Left ventricle myocardium superior (tissue), 1 donor: ENCODE data around the gene AJAP1. TPM values are rescaled to one million over a fixed set of nuclear protein-coding genes. Genes with fewer than 3 reads are reported as not detected.
"Not testable (repeated sequence)": the region's sequence is repeated elsewhere in the genome, so short reads cannot be mapped to it uniquely, and the experiment has no call there.

Experiments
- ATAC-seq: fragments of 200-7000 bp; cut with Tn5 transposase; one replicate; pipeline ENCODE4 v1.9.1; 2020; ENCODE audit warnings: mild to moderate bottlenecking, moderate library complexity
- DNase-seq: peaks from one replicate; pipeline ENCODE4 v3.0.0-alpha.2; 2020
- intact Hi-C: fragments of 100-400 bp; cut with micrococcal nuclease; formaldehyde crosslinking; loops from one replicate; pipeline ENCODE4 v1.11.0; 2022
- total RNA-seq: library from RNA; stranded (reverse); fragmentation: NEBNext Ultra II Directional; extraction: Animal tissue kit (Norgen Biotek cat#: 25700); gene quantifications from one replicate; pipeline ENCODE4 v1.2.1, GENCODE V29; 2021
- donor health status: DM: no; HTN: yes; CAD: no; lungs with severe emphysema.

Gene AJAP1
- total RNA-seq, 1 donor from 2014 or later = 0.05 TPM

DNA sequence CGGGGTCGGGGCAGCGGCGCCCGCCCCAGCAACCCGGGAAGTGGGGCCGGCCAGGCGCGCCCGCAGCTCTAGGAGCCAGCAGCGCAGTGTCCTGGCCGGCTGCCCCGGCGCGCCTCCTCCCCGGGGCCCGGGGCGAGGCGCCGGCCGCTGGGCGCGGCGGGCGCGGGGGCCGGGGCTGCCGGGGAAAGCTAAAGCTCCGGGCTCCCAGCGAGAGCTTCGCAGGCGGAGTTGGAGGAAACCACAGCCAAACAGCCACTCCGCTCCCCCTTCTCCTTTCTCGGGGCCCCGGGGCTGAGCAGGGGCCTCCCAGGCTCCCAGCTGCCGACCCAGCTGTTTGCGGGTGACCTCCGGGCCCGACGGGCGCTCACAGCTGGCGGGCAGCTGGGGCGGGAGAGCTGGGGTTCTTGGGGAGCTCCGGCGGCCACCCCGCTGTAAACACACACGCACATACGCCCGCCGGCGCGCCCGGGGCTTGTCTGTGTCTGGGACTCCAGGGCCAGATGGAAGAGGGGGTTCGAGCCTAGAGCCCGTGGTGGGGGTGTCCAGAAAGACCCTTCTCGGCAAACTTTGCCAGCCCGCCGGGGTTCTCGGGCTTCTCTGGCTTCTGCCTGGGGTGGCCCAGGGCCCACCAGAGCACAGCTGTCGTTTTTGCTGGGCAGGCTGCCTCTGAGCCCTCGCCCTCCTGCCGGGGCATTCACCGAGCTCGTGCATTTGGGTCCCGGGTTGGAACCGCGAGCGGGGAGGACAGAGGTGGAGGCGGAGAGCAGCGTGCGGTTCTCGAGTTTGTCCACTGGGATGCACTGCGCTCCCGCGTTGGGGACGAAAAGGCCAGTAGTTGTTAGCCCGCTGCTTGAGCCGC, 1.5 kb downstream of the AJAP1 start:
- DNase-seq = peak; percentile 66
- peak; percentile 77 for ATAC-seq
- intact Hi-C loops = no loop called here

DNA sequence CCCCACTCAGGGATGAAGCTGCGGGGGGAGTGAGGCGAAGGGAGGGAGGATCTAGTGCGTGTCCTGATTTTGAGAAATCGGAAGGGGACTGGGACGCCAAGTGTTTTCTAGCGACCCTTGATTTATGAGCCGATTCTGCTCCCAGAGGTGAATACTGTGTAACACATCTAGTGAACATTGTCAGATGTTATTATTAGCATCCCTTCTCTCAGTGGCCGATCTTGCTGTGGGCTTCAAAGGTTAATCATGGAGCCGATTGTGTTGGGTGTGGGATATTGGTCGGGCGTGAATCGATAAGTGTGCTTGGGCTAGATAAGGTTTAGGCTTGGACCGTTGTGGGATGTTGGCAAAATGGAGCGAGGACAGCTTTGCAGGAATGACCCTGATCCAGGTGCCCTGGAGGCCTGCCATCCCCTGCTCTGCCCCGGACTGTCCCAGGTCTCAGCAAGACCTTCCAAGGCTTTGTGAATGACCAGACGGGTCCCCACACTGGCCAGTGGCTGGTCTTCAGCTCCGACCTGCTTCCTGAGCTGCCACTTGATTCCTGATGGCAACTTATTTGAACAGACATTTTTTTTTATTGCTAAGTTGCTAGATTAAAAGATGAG, 2.2 kb downstream of the AJAP1 start:
- ATAC-seq = peak; percentile 12
- intact Hi-C loops = no loop called here

DNA sequence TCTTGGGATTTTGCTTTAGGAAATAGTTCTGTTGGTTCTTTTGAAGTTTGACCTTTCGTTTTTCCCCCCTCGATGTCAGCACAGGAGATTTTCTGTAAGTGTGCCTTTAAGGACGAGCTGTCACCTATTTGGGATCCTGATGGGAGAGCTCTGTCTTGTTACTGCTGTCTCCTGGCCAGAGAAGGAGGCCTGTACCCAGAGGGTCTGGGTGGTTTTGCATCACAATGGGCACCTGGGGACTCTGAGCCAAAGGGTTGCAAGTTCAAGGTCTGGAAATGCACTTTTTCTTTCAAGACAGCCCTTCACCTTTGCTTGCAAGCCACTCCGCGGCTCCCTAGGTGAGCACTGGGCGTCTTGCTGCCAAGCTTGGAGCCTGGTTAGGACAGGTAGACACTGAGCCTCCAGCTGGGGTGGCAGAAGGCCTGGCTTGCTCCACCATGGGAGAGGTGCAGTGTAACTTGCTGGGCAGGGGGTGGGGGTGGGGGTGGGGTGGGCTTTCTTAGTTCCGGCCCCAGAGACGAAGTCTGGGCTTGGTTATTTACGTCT, 2.9 kb downstream of the AJAP1 start:
- ATAC-seq = no peak
- intact Hi-C loops = no loop called here
- no peak for DNase-seq

More for the DNA sequence above, 2.2 kb downstream of the AJAP1 start:
- no peak for DNase-seq

DNA sequence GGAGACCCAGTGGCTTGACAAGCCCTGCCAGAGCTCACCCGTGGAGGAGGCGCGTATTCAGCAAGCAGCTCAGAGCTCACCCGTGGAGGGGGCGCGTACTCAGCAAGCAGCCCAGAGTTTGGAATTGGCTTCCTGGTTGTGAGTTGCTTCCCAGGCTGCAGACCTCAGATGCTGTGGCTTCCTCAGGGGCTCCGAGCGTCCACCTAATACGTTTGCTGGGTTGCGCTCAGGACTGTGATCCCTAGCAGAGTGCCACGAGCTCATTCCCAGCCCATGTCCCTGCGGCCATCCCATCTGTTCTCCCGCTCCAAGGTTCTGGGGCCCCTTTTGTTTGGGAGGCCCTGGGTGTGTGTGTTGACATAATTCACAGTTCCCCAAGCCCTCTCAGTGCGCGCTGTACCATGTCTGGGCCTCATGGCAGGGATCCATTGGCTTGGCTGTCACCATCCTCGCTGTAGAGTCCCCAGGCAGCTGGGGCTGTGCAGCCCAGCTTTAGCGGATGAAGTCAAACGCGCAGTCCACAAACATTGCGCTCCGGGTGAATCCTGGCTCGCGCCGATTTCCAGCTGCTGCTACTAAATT, 3.6 kb downstream of the AJAP1 start:
- ATAC-seq (no peak), DNase-seq (peak; percentile 45)
- intact Hi-C loops = no loop called here

DNA sequence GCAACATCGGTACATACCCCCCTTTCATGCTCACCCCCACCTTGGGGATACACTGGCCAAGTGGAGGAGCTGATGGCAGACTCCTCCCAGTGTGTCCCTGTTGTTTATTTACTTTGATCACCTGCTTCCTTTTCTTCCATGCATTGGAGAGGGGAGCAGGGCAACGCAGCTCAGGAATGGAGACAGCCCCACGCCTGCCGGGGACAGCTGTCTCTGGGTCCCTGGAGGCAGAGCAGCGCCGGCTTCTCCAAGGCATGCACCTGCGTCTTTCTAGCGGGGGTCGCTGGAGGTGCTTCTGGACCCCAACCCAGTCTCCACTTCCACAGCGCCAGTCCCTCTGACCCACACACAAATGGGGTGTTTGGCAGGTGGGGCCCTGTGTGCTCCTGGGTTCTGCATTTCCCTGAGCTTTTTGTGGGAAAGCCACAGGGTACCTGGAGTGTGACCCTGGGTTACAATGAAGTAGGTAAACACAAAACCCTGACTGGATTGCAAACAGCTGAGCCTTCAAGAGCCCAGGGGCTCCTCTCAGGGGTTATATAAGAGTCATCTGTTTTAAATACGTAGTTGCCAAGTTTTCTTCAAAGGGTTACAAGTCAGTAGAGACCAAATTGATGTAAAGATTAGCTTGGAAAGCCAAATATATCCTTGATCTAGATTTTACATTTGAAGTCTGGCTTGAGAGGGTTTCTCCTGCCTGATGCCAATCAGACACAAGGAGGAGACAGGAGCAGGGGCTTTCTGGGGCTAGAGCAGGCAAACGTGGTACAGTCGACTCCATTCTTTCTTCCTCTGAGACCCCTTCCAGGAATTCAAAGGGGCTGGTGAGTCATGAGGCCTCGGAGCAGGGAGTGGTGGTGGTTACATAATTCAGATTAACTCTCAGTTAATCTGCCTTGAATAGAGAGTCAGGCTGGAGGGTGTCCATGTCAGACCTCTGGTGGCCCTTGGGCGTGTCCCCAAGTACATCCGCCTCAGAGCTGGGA, 4.5 kb downstream of the AJAP1 start:
- ATAC-seq (no peak), DNase-seq (no peak)
- intact Hi-C loops = no loop called here

DNA sequence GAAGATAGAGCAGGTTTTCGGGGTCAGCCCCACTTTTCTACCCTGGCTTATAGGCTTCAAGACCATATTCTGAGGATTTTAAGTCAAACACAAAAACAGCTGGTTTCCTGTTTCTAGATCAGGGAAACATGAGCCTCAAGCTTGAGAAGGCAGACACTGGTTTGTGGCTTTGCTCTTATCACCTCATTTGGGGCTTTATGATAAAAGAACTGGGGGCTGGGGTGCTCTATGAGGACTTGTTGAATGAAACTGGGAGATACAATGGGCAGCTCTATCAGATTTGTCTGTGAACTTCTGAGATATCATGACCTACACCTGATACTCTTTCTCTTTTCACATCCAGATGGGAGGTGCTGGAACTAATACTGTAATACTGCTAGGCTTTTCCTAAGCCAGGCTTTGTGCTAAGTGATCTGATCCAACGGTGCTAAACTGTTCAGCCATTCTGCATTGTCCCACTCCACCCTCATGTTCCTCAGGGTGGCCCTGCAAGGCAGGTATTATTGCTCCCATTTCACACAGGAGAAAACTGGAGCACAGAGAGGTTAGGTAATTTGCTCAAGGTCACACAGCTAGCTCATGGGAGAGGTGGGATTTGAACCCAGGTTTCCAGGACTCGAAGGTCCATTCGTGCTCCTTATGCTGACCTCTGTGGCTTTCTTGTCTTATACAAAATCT, 6.6 kb downstream of the AJAP1 start:
- no peak for DNase-seq
- ATAC-seq = no peak
- intact Hi-C loops = no loop called here

DNA sequence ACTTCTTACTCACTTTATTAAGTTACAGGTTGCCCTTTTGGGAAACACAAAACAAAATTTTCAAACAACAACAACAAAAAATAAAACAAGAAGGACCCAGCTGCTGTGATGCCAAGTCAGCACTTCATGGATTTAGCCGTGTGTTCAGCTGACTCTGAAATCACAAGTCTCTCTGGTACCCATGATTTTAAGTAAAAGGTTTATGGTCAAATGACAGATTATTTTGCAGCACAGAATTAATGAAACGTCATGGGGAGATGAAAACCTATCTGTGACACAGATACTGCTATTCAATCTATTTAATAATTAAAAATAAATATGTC, 7.1 kb downstream of the AJAP1 start:
- intact Hi-C loops = no loop called here
- ATAC-seq (no peak), DNase-seq (no peak)

DNA sequence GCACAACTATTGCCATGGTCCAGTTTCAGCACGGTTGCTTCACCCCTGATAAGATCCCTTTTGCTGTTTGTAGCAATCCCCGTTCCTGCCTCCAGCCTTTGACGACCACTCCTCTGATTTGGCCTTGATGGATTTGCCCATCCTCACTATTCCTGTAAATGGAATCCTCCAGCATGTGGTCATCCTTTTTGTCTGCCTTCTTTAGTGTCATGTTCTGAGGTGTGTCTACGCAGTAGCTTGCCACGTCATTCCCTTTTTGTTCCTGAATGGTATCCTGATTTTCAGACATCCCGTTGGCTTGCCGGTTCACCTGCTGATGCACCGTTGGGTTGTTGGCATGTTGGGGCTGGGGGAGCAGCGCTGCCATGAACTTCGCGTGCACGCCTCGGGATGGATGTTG, 7.8 kb downstream of the AJAP1 start:
- intact Hi-C loops = no loop called here
- ATAC-seq (no peak), DNase-seq (no peak)

DNA sequence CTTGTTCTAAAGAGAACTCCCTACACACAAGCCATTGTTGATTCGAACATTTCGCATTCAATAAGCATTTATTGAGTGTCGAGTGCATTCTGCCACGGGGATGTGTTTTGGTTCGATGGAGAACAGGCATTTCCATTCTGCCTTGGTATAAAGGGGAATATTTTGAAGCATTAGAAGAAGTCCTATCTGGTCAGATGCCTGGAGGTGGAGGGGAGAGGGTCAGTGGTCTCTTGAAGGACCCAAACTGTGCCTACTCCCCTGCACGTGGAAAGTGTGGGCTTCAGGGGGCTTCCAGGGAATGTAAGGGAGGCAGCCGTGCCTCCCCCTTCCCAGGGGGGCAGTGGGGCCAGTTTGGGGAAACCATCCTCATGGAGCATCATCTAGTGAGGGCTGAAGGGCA, 8.3 kb downstream of the AJAP1 start:
- no peak for ATAC-seq
- intact Hi-C loops = no loop called here
- no peak for DNase-seq

DNA sequence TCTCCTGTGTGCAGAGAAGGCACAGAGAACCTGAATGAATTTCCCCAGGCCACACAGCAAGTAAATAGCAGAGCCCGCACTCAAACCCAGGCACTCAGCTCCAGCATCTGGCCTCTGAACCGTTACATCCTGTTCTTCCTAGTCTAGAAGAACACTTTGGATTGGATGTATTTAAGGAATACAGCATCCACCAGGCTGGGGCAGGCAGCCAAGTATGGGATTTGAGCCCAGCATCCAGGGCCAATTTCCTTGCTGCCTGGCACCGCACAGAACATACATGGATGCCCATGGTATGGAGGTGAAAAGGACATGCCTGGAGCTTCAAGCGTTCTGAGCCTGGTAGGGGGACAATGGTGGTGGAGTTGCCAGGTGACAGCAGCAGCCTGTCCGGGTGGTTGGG, 9.7 kb downstream of the AJAP1 start:
- intact Hi-C loops = no loop called here
- ATAC-seq = no peak

DNA sequence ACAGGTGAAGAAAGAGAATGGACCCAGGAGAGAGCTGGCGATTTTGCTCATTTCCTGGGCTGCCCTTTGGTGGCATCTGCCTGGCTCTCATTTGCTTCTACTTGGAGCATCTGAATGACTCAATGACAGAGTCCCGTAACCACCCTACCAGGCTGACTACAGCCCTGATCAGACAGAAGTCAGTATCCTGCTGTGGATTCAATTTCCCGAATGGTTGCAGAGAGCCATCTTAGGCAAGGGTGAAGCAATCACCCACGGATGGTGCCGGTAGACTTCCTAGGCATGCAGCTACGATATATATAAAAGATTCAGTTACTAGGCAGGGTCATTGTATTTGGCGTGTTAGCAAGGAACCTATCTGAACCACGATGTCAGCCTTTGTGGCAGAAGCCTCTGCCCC, 10.2 kb downstream of the AJAP1 start:
- intact Hi-C loops = no loop called here
- no peak for DNase-seq
- ATAC-seq = no peak

More for the DNA sequence above, 9.7 kb downstream of the AJAP1 start:
- DNase-seq = no peak

DNA sequence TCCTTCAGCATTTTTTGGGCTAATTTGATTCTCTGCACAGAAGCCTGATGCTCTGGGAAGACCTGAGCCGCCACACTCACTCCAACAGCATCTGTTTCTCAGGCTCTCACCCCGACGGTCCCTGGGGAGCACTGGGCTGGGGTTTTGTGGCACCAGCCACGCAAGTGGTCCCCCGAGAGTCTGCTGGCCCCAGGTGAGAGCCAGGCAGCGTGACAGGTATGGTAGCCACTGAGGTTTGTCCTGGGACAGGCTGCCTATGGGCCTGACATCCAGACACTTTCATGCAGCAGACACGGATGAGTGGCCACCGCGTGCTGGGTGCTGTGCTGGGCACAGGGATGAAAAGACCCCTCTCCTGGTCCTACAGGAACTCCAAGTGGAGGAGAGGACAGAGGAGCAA, 11.0 kb downstream of the AJAP1 start:
- DNase-seq = no peak
- ATAC-seq = no peak
- intact Hi-C loops = no loop called here

DNA sequence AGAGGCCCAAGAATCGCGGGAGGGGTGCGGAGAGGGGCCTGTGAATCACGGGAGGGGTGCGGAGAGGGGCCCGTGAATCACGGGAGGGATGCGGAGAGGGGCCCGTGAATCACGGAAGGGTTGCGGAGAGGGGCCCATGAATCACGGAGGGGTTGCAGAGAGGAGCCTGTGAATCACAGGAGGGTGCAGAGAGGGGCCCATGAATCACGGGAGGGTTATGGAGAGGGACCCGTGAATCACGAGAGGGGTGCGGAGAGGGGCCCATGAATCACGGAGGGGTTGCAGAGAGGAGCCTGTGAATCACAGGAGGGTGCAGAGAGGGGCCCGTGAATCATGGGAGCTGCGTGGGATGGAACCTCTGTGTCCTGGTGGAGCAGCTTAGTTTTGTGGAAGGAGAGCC, 12.3 kb downstream of the AJAP1 start:
- intact Hi-C loops, DNase-seq, ATAC-seq: not testable (repeated sequence)

DNA sequence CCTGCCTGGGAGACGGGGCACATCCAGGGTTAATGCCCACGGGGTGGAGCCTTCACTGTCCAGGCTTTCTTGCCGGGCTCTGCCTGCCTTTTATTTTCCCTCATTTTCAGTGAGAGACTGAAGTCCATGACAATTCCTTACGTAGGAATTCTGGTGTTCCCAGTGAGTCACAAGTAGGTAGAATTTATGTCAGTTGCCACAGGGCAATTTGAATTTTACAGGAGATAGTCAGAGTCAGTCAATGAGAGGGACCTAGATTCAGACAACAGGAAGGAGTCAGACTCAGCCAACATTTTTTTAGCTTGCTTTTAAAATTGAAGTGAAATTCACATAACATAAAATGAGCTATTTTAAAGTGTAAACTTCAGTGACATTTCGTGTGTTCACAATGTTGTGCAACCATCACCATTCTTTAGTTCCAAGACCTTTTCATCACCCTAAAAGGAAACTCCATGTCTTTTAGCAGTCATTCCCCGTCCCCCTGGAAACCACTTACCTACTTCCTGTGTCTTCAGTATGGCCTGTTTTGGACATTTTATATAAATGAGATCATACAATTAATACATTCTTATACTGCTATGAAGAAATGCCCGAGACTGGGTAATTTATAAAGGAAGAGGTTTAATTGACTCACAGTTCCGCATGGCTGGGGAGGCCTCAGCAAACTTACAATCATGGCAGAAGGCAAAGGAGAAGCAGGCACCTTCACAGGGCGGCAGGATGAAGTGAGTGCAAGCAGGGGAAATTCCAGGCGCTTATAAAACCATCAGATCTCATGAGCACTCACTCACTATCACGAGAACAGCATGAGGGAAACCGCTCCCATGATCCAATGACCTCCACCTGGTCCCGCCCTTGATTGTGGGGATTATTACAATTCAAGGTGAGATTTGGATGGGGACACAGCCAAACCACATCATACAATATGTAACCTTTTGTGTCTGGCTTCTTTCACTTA, 14.6 kb downstream of the AJAP1 start:
- no peak for ATAC-seq
- intact Hi-C loops = no loop called here
- DNase-seq = no peak

DNA sequence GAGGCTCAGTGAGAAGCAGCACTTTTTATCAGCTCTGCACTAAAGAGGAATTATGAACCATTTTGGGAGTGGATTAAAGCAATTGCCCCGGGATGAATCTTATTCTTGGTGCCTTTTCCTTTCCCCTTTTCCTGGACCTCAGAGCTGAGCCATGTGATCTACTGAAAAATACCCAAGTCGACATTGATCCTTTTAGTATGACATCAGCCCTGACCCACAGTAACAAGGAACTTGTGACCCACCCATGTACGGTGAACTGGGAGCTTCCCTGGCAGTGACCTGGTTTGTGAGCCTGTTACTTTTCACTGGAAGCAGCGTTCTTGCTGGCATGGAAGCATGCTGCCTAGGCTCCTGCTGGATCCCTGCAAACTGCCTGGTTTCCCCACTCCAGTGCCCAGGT, 15.9 kb downstream of the AJAP1 start:
- no peak for DNase-seq
- intact Hi-C loops = no loop called here
- ATAC-seq = no peak

DNA sequence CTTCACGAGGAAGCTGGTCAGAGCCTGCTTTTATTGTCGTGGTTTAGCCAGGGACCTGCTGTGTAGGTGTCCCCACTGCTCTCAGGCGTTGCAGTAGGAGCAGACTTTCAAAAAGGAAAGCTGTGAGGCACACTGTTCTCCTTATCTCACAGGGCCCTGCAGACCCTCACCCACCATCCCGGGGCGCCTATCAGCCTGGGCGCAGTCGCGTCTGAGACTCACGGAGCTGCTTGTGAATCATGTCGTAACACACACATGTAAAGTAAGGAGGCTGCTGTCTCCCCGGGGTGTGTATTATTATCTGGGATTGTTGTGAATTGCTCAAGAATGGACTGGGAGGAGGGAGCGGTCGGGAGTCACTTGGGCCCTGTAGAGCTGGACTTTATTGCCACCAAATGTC, 17.4 kb downstream of the AJAP1 start:
- intact Hi-C loops = no loop called here
- no peak for DNase-seq
- ATAC-seq = no peak

DNA sequence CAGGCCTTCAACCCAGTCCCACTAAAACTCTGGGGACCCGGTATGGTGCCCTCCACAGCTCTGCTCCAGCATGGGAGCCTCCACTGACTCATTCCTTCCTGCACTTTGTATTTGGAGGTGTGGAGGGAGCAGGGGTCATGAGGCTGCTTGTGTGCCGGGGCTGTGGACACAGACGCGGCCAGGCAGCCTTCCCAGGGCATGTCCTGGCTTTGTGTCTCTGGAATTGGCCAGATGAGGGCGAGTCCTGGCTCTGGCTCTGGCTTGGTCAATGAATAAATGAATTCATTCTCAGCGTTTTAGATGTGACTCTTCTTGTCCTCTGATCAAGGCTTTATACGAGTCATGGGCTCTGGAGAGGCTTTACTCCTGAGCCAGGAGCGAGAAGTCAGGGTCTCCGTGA, 19.1 kb downstream of the AJAP1 start:
- intact Hi-C loops = no loop called here
- DNase-seq = no peak
- no peak for ATAC-seq

DNA sequence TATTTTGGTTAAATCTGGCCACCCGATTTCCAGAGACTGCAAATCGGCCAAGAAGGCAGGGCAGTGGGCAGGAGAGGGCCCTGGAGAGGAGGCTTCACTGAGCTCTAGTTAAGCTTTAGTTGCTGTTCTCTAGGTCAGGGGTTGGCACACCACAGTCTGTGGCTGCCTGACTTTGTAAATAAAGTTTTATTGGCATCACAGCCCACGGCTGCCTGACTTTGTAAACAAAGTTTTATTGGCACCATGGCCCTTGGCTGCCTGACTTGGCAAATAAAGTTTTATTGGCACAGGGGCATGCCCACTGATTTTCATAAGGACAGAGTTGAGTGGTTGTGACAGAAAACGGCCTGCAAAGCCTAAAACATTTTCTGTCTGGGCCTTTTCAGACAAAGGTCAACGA, 19.7 kb downstream of the AJAP1 start:
- intact Hi-C loops = no loop called here
- DNase-seq (no peak), ATAC-seq (no peak)
